Activated T-helper 9 cell treated with anti-CD3 and anti-CD28 coated beads, Interleukin-2, amount 50 U/mL, for 16 hours (primary cell): ENCODE results near the gene COL9A3.
A peak's percentile ranks its signal among the peaks of the same experiment; 100 is the strongest.

Experiments used
- DNase-seq: peaks from one replicate; pipeline ENCODE4 v3.0.0-alpha.2; 2020; ENCODE audit warnings: low read depth

COL9A3 gene

GRCh38 chr20:62796699-62797491 is 20.0 kb upstream of the COL9A3 start:
- DNase-seq: no peak

- no peak for DNase-seq
Observed at GRCh38 chr20:62797671-62798532, 18.9 kb upstream of the COL9A3 start.

DNA sequence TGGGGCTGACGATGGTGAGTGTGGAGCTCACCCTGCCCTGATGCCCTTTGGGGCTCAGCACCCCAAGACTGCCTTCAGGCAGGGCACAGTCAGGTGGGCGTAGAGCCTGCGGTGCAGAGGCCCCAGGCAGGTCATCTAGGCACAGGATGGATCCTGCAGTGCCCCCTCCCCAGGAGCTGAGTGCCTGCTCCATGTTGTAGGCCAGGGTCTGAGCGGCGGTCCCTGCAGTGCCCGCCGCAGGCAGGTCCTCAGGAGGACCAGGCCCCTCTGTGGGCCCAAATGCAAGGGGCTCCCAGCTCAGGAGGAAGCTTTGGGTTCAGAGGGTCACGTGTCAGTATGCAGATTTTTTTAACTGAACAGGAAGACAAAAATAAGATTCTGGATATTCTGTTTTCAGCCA is 17.8 kb upstream of the COL9A3 start:
- DNase-seq: no peak

DNA sequence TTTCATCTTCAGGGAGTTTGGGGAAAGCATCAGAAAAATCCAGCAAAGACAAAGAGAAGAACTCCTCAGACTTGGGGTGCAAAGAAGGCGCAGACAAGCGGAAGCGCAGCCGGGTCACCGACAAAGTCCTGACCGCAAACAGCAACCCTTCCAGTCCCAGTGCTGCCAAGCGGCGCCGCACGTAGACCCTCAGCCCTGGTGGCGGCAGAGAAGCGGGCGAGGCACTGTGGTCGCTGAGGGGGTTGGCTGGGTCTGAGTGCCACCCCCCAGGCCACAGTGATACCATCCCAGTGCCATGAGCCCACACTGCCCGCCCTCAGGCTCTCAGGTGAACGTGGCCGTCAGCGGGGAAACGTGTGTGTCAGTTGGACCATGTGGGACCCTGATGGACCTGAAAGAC is 17.4 kb upstream of the COL9A3 start:
- no peak for DNase-seq

GRCh38 chr20:62799873-62800272 is 17.0 kb upstream of the COL9A3 start:
- DNase-seq: no peak

- no peak for DNase-seq
Observed at GRCh38 chr20:62800314-62801259, 16.3 kb upstream of the COL9A3 start.

GRCh38 chr20:62801284-62802010 is 15.4 kb upstream of the COL9A3 start:
- DNase-seq: no peak

DNA sequence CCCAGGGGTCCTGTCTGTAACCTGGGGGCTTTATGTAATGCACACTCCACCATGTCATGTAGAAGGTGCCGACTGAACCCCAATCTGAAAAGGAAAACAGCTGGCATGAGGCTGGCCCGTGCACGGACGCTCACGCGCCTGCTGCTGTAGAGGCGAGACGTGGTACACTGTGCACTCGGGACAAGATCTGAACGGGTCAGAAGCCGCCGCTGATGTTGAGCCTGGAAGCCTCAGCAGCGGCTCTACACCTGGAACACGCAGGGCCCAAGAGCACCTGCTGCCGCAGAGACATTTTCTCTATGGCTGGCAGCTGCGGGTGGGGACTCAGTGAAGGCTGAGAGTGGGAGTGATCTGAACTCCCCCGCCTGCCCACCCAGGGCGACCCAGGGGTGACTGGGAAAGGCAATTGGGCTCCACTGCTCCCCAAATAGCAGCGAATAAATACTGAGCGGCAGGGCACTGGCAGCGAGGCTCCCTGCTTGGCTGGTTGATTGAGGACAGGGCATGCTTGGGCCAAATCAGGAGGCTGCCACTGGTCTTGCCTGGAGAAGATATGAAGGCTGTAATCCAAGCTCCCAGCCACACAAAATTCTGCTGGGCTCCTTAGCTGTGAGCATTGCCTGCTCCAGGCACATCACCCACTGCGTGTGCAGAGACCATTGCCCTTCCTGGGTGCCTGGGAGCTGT is 14.7 kb upstream of the COL9A3 start:
- DNase-seq: no peak

GRCh38 chr20:62804021-62804626 is 12.7 kb upstream of the COL9A3 start:
- no peak for DNase-seq

DNA sequence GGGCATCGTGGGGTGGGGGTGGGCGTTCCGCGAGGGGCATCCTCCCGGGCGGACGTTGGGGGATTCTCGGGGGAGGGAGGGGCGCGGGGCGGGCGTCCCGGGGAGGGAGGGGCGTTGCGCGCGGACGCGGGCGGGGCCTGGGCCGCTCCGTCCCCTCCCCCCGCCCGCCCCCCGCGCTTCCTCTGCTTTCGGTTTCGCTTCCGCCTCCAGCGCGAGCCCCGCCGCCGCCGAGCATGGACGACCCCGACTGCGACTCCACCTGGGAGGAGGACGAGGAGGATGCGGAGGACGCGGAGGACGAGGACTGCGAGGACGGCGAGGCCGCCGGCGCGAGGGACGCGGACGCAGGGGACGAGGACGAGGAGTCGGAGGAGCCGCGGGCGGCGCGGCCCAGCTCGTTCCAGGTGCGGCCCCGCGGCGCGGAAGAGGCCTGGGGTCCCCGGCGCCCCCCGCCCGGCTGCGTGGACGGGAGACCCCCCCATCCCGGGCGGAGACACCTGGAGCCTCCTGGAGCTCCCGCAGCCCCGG is 12.2 kb upstream of the COL9A3 start, which contains the start of gene OGFR:
OGFR (plus strand) TSS at position 209 of the 528 bp plus-strand sequence; CDS start at position 234, 25 bp downstream.
- DNase-seq: peak; percentile 55

- DNase-seq: peak; percentile 35
Observed at GRCh38 chr20:62805155-62805710, 11.6 kb upstream of the COL9A3 start.

GRCh38 chr20:62805711-62806382 is 11.0 kb upstream of the COL9A3 start:
- DNase-seq: no peak

GRCh38 chr20:62806383-62807050 is 10.3 kb upstream of the COL9A3 start:
- DNase-seq: no peak

DNA sequence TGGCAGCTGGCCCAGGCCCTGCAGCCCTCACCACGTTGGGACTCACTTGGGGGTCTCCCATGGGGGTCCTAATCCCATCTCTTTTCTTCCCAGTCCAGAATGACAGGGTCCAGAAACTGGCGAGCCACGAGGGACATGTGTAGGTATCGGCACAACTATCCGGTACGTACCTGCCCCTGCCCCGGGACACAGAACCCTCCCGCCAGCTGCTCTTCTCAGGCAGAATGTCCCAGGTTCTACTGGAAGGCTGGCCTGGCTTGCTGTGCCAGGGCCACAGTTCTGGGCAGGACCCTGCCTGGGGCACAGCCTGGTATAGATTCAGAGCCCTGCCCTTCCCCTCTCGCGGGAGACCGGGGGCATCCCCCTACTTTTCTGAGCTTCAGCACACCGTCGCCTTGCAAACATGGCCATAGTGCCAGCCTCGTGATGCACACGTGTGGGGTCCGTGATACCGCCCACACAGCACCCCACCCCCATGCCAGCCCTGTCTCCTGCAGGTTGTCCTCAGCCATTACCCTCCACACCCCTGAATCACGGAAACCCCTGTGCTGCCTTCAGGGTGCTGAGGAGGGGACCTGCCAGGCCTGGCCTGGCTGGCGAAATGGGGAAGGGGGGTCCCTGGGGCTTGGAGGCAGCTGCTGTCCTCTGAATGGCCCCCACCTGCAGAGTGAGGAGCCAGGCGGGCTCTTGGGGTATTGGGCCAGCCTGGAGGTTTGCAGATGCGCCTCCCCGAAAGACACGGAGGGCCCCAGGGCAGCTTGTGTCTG is 9.2 kb upstream of the COL9A3 start:
- DNase-seq: no peak

DNA sequence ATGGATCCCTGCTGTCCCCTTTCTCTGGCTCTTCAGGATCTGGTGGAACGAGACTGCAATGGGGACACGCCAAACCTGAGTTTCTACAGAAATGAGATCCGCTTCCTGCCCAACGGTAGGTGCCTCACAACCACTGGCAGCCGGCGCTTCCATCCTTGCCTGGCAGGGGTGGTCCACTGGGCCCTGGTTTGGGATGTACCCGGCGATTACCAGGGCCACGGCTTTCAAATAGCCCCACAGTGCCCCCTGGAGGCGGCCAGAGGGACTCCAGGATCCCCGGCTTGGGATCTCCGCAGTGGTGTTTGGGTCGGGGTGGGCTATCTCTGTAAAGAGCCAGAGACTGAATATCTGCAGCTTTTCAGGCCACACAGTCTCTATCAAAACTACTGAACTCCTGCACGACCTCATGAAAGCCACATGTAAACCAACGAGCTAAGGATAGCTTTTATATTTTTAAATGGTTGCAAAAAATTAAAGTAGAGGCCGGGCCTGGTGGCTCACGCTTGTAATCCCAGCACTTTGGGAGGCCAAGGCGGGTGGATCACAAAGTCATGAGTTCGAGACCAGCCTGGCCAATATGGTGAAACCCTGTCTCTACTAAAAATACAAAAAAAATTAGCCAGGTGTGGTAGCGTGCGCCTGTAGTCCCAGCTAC is 8.5 kb upstream of the COL9A3 start:
- peak; percentile 67 for DNase-seq

- DNase-seq: no peak
Observed at GRCh38 chr20:62809530-62810428, 7.1 kb upstream of the COL9A3 start.
